Psoas muscle (tissue), 8 donors: ENCODE data around the gene CHTF18. TPM values are rescaled to one million over a fixed set of nuclear protein-coding genes. Genes with fewer than 3 reads are reported as not detected.

Experiments
- ATAC-seq, 4 donors: fragments of 200-7000 bp; cut with Tn5 transposase; one replicate each; pipeline ENCODE4 v1.9.1; 2020; ENCODE audit warnings: moderate library complexity in 3 of 4, mild to moderate bottlenecking in 2 of 4
- DNase-seq, 2 donors: peaks; one replicate each; pipeline ENCODE4 v3.0.0-alpha.2; 2020
- H3K27ac ChIP-seq: fragments of 200-600 bp; one replicate; pipeline ENCODE4 v1.8.0; 2022
- H3K27me3 ChIP-seq, 3 donors: fragments of 200-600 bp in 1 of 3; one replicate each; pipeline versions ENCODE4 v1.6.1 to v1.8.0; 2013 to 2022; ENCODE audit warnings: low read length in 2 of 3, mild to moderate bottlenecking in 2 of 3, moderate library complexity in 1 of 3; ENCODE audit not compliant: insufficient read depth in 3 of 3
- H3K36me3 ChIP-seq, 2 donors: fragments of 200-600 bp in 1 of 2; one replicate each; pipeline versions ENCODE4 v1.6.1 to v1.8.0; 2013 to 2022; ENCODE audit warnings: low read depth in 1 of 2, mild to moderate bottlenecking in 1 of 2, moderate library complexity in 1 of 2; ENCODE audit not compliant: insufficient read depth in 1 of 2
- H3K4me1 ChIP-seq: fragments of 200-600 bp; one replicate; pipeline ENCODE4 v1.8.0; 2022
- H3K4me3 ChIP-seq: fragments of 200-600 bp; one replicate; pipeline ENCODE4 v1.8.0; 2022; ENCODE audit warnings: mild to moderate bottlenecking
- H3K9me3 ChIP-seq: fragments of 200-600 bp; one replicate; pipeline ENCODE4 v1.8.0; 2022
- WGBS, 3 donors: extraction: QIAGEN DNeasy Blood & Tissue Kit; methylation state at CpG; one replicate each; pipeline versions ENCODE4 v1.1.6 to v1.1.7; 2013; 5-methylcytosine and 5-hydroxymethylcytosine counted together
- intact Hi-C, 2 donors: fragments of 100-400 bp; cut with DNase I; formaldehyde crosslinking; loops; one replicate each; pipeline versions ENCODE4 v1.11.0 to v1.14.2; 2022
- polyA plus RNA-seq, 3 donors: library from polyadenylated mRNA; stranded (reverse); fragments of 200-250 nt; gene quantifications; one replicate each; pipeline ENCODE4 v1.2.3, GENCODE V29; 2013
- total RNA-seq, 4 donors: library from RNA; stranded (reverse); fragmentation: NEBNext Ultra II Directional in 2 of 4; extraction: Animal tissue kit (Norgen Biotek cat#: 25700) in 2 of 4; gene quantifications; one replicate each; pipeline versions ENCODE4 v1.2.1 to v1.2.4, GENCODE V29; 2021 to 2023
- TF ChIP-seq, protein P1 (sequence below): fragments of 200-600 bp; IDR thresholded peaks from one replicate; pipeline ENCODE4 v1.8.0; 2022; ENCODE audit warnings: antibody characterized with exemption
- donor health status: healthy with polysubstance abuse.
- donor health status: DM: no; HTN: no; CAD: no; lungs with moderate emphysema.
- donor health status: Bipolar disorder and iron deficiency.
- donor health status: healthy.
- donor health status: DM: yes; HTN: yes; CAD: no.
- donor health status: DM: no; HTN: no; CAD: no.
- donor health status: DM: no; HTN: no; CAD: no.
- donor health status: DM: yes; HTN: yes; CAD: no.

CHTF18 gene
- total and polyA plus RNA-seq, 7 donors: 1.7 to 8.4 (median 3.9) TPM

DNA sequence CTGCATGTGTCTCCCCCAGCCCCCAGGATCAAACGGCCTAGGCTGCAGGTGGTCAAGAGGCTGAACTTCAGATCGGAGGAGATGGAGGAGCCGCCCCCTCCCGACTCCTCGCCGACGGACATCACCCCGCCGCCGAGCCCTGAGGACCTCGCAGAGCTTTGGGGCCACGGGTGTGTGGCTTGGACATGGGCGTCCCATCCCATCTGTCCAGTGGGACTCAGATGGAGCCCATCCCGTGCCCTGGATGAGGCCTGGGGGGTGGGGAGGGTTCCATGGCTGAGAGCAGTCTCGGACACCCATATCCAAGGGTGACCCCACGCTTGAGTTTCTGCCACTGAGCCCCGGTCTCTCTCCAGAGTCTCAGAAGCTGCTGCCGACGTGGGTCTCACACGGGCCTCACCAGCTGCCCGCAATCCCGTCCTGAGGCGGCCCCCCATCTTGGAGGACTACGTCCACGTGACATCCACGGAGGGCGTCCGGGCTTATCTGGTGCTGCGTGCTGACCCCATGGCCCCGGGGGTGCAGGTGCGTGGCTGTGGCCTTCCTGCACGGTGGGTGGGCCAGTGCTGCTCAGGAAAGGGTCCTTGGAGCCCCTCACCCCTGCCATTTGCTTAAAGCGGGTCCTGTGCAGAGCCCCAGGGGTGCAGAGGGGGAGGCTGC, 901 bp downstream of the CHTF18 start:
- Histone ChIP-seq H3K4me1 (peaks cover 14% of the 10 kb centered on the region), H3K9me3 (no peaks in the 10 kb centered on the region), H3K36me3 (no peaks in the 10 kb centered on the region), H3K27ac (no peak overlapping the region), H3K27me3 (no peaks in the 10 kb centered on the region), H3K4me3 (peak overlapping the region; percentile 81)
- TF ChIP-seq, protein P1, sequence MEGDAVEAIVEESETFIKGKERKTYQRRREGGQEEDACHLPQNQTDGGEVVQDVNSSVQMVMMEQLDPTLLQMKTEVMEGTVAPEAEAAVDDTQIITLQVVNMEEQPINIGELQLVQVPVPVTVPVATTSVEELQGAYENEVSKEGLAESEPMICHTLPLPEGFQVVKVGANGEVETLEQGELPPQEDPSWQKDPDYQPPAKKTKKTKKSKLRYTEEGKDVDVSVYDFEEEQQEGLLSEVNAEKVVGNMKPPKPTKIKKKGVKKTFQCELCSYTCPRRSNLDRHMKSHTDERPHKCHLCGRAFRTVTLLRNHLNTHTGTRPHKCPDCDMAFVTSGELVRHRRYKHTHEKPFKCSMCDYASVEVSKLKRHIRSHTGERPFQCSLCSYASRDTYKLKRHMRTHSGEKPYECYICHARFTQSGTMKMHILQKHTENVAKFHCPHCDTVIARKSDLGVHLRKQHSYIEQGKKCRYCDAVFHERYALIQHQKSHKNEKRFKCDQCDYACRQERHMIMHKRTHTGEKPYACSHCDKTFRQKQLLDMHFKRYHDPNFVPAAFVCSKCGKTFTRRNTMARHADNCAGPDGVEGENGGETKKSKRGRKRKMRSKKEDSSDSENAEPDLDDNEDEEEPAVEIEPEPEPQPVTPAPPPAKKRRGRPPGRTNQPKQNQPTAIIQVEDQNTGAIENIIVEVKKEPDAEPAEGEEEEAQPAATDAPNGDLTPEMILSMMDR: no peak
- DNase-seq (no peak), ATAC-seq (no peak)
- 69 to 72% (median 69%) methylated on average over 29 to 33 of the region's 33 CpGs for WGBS, 3 donors
- intact Hi-C loops: loop anchor here (5.0 to 10.0 kb wide), 2 partner anchors 77 to 215 kb away; no protein-coding TSS in a partner anchor

DNA sequence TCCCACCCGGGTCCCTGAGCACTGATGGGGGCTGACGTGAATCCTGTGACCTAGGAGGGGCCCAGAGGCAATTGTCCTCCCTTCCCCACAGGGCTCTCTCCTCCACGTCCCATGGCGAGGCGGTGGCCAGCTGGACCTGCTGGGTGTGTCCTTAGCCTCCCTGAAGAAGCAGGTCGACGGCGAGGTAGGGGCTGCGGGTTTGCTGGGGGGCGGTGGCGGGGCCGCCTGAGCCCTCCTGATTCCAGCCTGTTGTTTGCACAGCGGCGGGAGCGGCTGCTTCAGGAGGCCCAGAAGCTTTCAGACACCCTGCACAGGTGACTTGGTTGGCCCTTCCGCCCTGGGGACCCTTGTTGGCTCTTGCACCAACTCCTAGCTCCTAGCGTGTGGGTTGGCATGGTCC, 1.7 kb downstream of the CHTF18 start:
- intact Hi-C loops: no loop called here
- Histone ChIP-seq H3K4me1 (peaks cover 14% of the 10 kb centered on the region), H3K36me3 (no peaks in the 10 kb centered on the region), H3K9me3 (no peaks in the 10 kb centered on the region), H3K27ac (no peak overlapping the region), H3K4me3 (no peak overlapping the region), H3K27me3 (no peaks in the 10 kb centered on the region)
- ATAC-seq (no peak), DNase-seq (no peak)
- TF ChIP-seq, protein P1: no peak
- 93 to 98% (median 95%) methylated on average over 16 to 17 of the region's 17 CpGs for WGBS, 3 donors

DNA sequence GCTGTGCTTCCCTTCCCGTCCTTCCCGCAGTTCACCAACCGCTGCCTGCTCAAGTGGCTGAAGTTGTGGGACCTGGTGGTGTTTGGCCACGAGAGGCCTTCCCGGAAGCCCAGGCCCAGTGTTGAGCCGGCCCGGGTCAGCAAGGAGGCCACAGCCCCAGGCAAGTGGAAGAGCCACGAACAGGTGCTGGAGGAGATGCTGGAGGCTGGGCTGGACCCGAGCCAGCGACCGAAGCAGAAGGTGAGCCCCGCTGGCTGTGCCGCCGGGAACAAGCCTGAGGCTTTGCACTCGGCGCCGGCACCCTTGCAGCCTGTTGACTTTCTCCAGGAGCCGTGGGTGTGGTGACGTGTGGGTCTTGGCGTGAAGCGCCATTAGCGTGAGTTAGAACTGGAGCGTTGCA, 2.7 kb downstream of the CHTF18 start:
- no peaks in the 10 kb centered on the region for H3K9me3 ChIP-seq
- no peak overlapping the region for H3K27ac ChIP-seq
- intact Hi-C loops: no loop called here
- no peak for DNase-seq
- H3K4me3 ChIP-seq: no peak overlapping the region
- ATAC-seq: no peak
- no peaks in the 10 kb centered on the region for H3K36me3 ChIP-seq
- TF ChIP-seq, protein P1: no peak
- 92 to 97% (median 94%) methylated on average over 23 of the region's 23 CpGs for WGBS, 3 donors
- peaks cover 14% of the 10 kb centered on the region for H3K4me1 ChIP-seq
- H3K27me3 ChIP-seq: no peaks in the 10 kb centered on the region

DNA sequence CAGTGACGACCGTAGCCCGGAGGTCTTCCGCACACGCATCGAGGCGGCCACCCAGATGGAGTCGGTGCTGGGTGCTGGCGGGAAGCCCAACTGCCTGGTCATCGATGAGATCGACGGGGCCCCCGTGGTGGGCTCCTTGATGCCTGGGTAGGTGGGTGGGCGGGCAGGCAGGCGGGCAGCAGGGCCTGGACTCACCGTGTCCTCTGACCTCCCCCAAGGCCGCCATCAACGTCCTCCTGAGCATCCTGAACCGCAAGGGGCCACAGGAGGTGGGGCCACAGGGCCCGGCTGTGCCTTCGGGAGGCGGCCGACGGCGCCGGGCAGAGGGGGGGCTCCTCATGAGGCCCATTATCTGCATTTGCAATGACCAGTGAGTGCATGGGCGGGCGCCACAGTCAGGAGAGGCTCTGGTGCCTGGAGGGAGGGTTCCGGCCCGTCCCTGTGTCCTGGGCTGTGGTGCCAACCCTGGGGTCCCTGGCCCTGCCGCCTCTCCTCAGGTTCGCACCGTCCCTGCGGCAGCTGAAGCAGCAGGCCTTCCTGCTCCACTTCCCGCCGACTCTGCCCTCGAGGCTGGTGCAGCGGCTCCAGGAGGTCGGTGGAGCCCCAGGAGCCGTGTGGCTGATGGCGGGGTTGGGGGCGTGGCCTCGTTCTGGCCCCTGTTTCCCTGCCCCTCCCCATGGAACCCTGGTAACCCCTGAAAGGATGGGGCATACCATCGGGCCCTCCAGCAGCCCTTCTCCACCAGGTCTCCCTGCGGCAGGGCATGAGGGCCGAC, 4.0 kb downstream of the CHTF18 start:
- intact Hi-C loops: no loop called here
- ATAC-seq (no peak), DNase-seq (no peak)
- Histone ChIP-seq H3K27ac (no peak overlapping the region), H3K27me3 (no peaks in the 10 kb centered on the region), H3K36me3 (no peaks in the 10 kb centered on the region), H3K9me3 (no peaks in the 10 kb centered on the region), H3K4me3 (no peak overlapping the region), H3K4me1 (peaks cover 9% of the 10 kb centered on the region)
- 86 to 92% (median 91%) methylated on average over 37 to 46 of the region's 46 CpGs for whole genome bisulfite sequencing, 3 donors
- TF ChIP-seq, protein P1: no peak
